Endothelial cell of umbilical vein (primary cell): Measurements from ENCODE around the gene CD99L2.

Source experiments
- TF ChIP-seq, protein P1 (sequence below): IDR thresholded peaks from 2 replicates; pipeline ENCODE4 v1.6.1; 2011; ENCODE audit not compliant: insufficient read depth, insufficient read length
- TF ChIP-seq, protein P2 (sequence below), 2 donors: IDR thresholded peaks; 1 replicate in 1 of 2; 2 replicates in 1 of 2; pipeline ENCODE4 v1.5.1; 2011; ENCODE audit warnings: low read length in 2 of 2, mild to moderate bottlenecking in 2 of 2, moderate library complexity in 2 of 2, control low read depth in 1 of 2, inconsistent platforms in 1 of 2, low read depth in 1 of 2; ENCODE audit not compliant: insufficient read depth in 1 of 2; ENCODE audit errors: extremely low read depth in 1 of 2

DNA sequence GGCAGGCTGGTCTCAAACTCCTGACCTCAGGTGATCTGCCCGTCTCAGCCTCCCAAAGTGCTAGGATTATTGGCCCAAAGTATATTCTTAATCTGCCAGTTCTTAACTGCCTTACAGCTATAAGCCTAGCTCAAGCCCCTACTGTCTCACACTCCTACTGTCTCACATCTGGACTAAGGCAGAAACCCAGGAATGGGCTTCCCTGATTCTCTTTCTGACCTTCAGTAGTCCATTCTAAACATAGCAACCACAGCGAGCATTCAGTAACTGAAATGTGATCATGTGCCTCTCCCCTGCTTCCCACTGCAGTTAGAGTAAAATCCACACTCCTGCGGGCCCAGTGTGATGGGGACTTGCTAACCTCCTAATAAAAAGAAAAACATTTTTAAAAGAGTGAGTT is 146.3 kb downstream of the CD99L2 start:
- TF ChIP-seq, protein P1, sequence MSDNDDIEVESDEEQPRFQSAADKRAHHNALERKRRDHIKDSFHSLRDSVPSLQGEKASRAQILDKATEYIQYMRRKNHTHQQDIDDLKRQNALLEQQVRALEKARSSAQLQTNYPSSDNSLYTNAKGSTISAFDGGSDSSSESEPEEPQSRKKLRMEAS: no peak
- TF ChIP-seq, protein P2, sequence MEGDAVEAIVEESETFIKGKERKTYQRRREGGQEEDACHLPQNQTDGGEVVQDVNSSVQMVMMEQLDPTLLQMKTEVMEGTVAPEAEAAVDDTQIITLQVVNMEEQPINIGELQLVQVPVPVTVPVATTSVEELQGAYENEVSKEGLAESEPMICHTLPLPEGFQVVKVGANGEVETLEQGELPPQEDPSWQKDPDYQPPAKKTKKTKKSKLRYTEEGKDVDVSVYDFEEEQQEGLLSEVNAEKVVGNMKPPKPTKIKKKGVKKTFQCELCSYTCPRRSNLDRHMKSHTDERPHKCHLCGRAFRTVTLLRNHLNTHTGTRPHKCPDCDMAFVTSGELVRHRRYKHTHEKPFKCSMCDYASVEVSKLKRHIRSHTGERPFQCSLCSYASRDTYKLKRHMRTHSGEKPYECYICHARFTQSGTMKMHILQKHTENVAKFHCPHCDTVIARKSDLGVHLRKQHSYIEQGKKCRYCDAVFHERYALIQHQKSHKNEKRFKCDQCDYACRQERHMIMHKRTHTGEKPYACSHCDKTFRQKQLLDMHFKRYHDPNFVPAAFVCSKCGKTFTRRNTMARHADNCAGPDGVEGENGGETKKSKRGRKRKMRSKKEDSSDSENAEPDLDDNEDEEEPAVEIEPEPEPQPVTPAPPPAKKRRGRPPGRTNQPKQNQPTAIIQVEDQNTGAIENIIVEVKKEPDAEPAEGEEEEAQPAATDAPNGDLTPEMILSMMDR (IDR thresholded peaks at IDR 0.05; ENCODE audit: extremely low read depth in 1 of 2, insufficient read depth in 1 of 2, low read depth in 1 of 2, low read length in 2 of 2): no peak
